ENCODE measurements around the gene MYO10. TPM values are rescaled to one million over a fixed set of nuclear protein-coding genes. Genes with fewer than 3 reads are reported as not detected.

MYO10 gene
- total RNA-seq, 1 experiment from 2014 or later, result 71.9 TPM

DNA sequence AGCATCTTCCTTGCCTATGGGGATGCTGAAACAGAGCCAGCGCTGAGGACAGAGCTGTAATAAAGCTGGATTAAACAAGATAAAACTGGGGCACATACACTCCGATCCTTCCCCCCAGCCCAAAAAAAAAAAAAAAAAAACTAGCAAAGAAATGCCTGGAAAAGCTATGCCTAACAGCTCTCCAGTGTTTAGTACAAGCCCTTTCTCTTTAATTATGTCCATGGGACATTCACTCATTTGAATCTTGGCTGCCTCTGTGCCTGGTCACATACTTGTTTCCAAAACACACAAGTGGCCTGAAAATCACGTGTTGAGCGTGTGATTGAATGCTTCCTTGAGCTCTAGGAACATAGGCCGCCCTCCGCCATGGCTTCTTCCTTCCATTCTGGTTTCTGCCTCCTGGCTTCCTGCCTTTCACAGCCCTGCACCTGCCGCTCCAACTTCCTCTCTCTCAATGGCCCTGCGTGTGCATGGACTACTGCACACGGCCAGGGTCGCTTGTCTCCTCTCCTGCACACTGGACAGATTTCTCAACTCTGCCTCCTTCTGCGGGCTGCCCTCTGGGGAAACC is 208.2 kb downstream of the MYO10 start:
- Histone ChIP-seq H3K27ac (ENCODE audit: low read length) (no peak overlapping the region), H3K27me3 (ENCODE audit: control insufficient read depth, insufficient read depth, low read length) (no peaks in the 10 kb centered on the region), H3K9me3 (ENCODE audit: control insufficient read depth, insufficient read depth, low read depth, low read length) (no peaks in the 10 kb centered on the region), H3K36me3 (ENCODE audit: control insufficient read depth, insufficient read depth, low read length) (no peaks in the 10 kb centered on the region), H3K4me3 (ENCODE audit: low read depth in 2 of 2, low read length in 2 of 2) (no peak overlapping the region), H3K4me1 (ENCODE audit: control insufficient read depth, insufficient read depth, low read length) (no peaks in the 10 kb centered on the region)
- intact Hi-C loops (cut with micrococcal nuclease; ENCODE audit: unreplicated experiment), result no loop called here
- BruUV-seq (replicated peaks), result no TSS peak
- TF ChIP-seq TCF7L2 (IDR thresholded peaks at IDR 0.05; ENCODE audit: low read depth, low read length), result no peak
- TF ChIP-seq POLR2AphosphoS5 (IDR thresholded peaks at IDR 0.05; ENCODE audit: low read depth, low read length), result no peak
- TF ChIP-seq, protein P1, sequence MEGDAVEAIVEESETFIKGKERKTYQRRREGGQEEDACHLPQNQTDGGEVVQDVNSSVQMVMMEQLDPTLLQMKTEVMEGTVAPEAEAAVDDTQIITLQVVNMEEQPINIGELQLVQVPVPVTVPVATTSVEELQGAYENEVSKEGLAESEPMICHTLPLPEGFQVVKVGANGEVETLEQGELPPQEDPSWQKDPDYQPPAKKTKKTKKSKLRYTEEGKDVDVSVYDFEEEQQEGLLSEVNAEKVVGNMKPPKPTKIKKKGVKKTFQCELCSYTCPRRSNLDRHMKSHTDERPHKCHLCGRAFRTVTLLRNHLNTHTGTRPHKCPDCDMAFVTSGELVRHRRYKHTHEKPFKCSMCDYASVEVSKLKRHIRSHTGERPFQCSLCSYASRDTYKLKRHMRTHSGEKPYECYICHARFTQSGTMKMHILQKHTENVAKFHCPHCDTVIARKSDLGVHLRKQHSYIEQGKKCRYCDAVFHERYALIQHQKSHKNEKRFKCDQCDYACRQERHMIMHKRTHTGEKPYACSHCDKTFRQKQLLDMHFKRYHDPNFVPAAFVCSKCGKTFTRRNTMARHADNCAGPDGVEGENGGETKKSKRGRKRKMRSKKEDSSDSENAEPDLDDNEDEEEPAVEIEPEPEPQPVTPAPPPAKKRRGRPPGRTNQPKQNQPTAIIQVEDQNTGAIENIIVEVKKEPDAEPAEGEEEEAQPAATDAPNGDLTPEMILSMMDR (IDR thresholded peaks at IDR 0.05), result no peak
- TF ChIP-seq, protein P2, sequence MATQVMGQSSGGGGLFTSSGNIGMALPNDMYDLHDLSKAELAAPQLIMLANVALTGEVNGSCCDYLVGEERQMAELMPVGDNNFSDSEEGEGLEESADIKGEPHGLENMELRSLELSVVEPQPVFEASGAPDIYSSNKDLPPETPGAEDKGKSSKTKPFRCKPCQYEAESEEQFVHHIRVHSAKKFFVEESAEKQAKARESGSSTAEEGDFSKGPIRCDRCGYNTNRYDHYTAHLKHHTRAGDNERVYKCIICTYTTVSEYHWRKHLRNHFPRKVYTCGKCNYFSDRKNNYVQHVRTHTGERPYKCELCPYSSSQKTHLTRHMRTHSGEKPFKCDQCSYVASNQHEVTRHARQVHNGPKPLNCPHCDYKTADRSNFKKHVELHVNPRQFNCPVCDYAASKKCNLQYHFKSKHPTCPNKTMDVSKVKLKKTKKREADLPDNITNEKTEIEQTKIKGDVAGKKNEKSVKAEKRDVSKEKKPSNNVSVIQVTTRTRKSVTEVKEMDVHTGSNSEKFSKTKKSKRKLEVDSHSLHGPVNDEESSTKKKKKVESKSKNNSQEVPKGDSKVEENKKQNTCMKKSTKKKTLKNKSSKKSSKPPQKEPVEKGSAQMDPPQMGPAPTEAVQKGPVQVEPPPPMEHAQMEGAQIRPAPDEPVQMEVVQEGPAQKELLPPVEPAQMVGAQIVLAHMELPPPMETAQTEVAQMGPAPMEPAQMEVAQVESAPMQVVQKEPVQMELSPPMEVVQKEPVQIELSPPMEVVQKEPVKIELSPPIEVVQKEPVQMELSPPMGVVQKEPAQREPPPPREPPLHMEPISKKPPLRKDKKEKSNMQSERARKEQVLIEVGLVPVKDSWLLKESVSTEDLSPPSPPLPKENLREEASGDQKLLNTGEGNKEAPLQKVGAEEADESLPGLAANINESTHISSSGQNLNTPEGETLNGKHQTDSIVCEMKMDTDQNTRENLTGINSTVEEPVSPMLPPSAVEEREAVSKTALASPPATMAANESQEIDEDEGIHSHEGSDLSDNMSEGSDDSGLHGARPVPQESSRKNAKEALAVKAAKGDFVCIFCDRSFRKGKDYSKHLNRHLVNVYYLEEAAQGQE (IDR thresholded peaks at IDR 0.05; ENCODE audit: insufficient read depth in 1 of 2, low read depth in 2 of 2, low read length in 1 of 2), result no peak
- no peak for TF ChIP-seq SIN3A (IDR thresholded peaks at IDR 0.05; ENCODE audit: borderline replicate concordance, insufficient read depth, low read depth, low read length)
- in situ Hi-C loops (cut with HindIII; ENCODE audit: low pct_unique_long_range_greater_than_20kb, low sequenced_read_pairs), result no loop called here
- no peak for DNase-seq (ENCODE audit: low read depth, low spot score)
- ChIA-PET POLR2A (no interaction called here), CTCF (interaction anchor here (0.5 to 0.7 kb wide), 2 partner anchors 405 to 1668 kb away, joined by 3 to 5 read pairs; no protein-coding TSS in a partner anchor)
- no peak for ATAC-seq

DNA sequence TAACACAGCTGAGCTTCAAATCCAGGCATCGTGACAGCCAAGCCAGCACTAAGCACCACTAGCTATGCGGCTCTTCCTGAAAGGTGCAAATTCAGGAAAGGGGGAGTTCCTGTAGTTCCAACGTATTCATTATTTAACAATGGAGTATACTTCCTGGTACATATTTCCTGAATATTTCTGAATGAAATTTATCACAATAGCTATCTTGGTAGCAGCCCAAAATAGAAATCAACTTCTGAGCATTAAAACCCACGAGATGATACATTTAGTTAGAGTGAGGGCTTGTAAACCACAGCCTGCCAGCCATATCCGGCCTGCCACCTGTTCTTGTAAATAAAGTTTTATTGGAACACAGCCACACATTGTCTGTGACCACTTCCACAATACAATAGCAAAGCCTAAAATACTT is 209.5 kb downstream of the MYO10 start:
- Histone ChIP-seq H3K36me3 (ENCODE audit: control insufficient read depth, insufficient read depth, low read length) (no peaks in the 10 kb centered on the region), H3K9me3 (ENCODE audit: control insufficient read depth, insufficient read depth, low read depth, low read length) (no peaks in the 10 kb centered on the region), H3K27ac (ENCODE audit: low read length) (no peak overlapping the region), H3K27me3 (ENCODE audit: control insufficient read depth, insufficient read depth, low read length) (no peaks in the 10 kb centered on the region), H3K4me1 (ENCODE audit: control insufficient read depth, insufficient read depth, low read length) (peaks cover 3% of the 10 kb centered on the region; the same call in 1 of the 2 replicates), H3K4me3 (ENCODE audit: low read depth in 2 of 2, low read length in 2 of 2) (no peak overlapping the region)
- CTCF ChIA-PET, result no interaction called here
- BruUV-seq (replicated peaks), result no TSS peak
- POLR2A ChIA-PET, result interaction anchor here (0.6 kb wide), 1 partner anchor 1180 kb away, joined by 3 read pairs; no protein-coding TSS in a partner anchor
- TF ChIP-seq, protein P2 (IDR thresholded peaks at IDR 0.05; ENCODE audit: insufficient read depth in 1 of 2, low read depth in 2 of 2, low read length in 1 of 2), result no peak
- no peak for TF ChIP-seq TCF7L2 (IDR thresholded peaks at IDR 0.05; ENCODE audit: low read depth, low read length)
- TF ChIP-seq, protein P1 (IDR thresholded peaks at IDR 0.05), result no peak
- no peak for TF ChIP-seq POLR2AphosphoS5 (IDR thresholded peaks at IDR 0.05; ENCODE audit: low read depth, low read length)
- TF ChIP-seq SIN3A (IDR thresholded peaks at IDR 0.05; ENCODE audit: borderline replicate concordance, insufficient read depth, low read depth, low read length), result no peak
- in situ Hi-C loops (cut with HindIII; ENCODE audit: low pct_unique_long_range_greater_than_20kb, low sequenced_read_pairs) (no loop called here), intact Hi-C loops (cut with micrococcal nuclease; ENCODE audit: unreplicated experiment) (no loop called here)
- ATAC-seq (no peak), DNase-seq (ENCODE audit: low read depth, low spot score) (no peak)

Data from Panc1 (cell line).